ENCODE results near the gene FPR1. TPM values are rescaled to one million over a fixed set of nuclear protein-coding genes. Genes with fewer than 3 reads are reported as not detected.

FPR1 gene
- total RNA-seq, 4 donors from 2014 or later: 1.5 to 4.4 TPM; not detected in 2

- intact Hi-C loops (cut with DNase I; ENCODE audit: low total_unique reads) (loop anchor here (10.0 kb wide), 1 partner anchor 58 kb away; no protein-coding TSS in a partner anchor), in situ Hi-C loops (cut with MboI; ENCODE audit: low pct_ligation_motif_present in 1 of 4, low pct_unique_long_range_greater_than_20kb in 1 of 4, low sequenced_read_pairs in 3 of 4) (no loop called here)
- TF ChIP-seq CTCF (IDR thresholded peaks at IDR 0.05) (no peak), POLR2A (IDR thresholded peaks at IDR 0.05) (no peak)
- H3K27me3 ChIP-seq: peaks cover 72% of the 10 kb centered on the region
- H3K36me3 ChIP-seq: no peaks in the 10 kb centered on the region
- peaks cover 0 to 7% (median 3%) of the 10 kb centered on the region in 4 donors for H3K4me1 ChIP-seq
- H3K27ac ChIP-seq: no peak overlapping the region
- WGBS, 2 donors (ENCODE audit: low coverage in 1 of 2): 55 to 68% methylated on average over 2 of the region's 2 CpGs
- no peak for DNase-seq
- no peaks in the 10 kb centered on the region for H3K9me3 ChIP-seq
- no peak overlapping the region for H3K4me3 ChIP-seq
Observed at GRCh38 chr19:51722492-51722891, 29.2 kb downstream of the FPR1 start.

GRCh38 chr19:51721905-51722304 is 29.8 kb downstream of the FPR1 start:
- H3K27me3 ChIP-seq: peaks cover 70% of the 10 kb centered on the region
- H3K36me3 ChIP-seq: no peaks in the 10 kb centered on the region
- intact Hi-C loops (cut with DNase I; ENCODE audit: low total_unique reads): loop anchor here (10.0 kb wide), 1 partner anchor 57 kb away; no protein-coding TSS in a partner anchor
- TF ChIP-seq EP300 (IDR thresholded peaks at IDR 0.05; ENCODE audit: low read depth): no peak
- no peak for TF ChIP-seq POLR2AphosphoS5 (IDR thresholded peaks at IDR 0.05)
- no peak for TF ChIP-seq CTCF (IDR thresholded peaks at IDR 0.05)
- TF ChIP-seq POLR2A (IDR thresholded peaks at IDR 0.05): no peak
- no peaks in the 10 kb centered on the region for H3K9me3 ChIP-seq
- no peak overlapping the region for H3K4me3 ChIP-seq
- H3K27ac ChIP-seq: no peak overlapping the region
- peaks cover 0 to 7% (median 3%) of the 10 kb centered on the region in 4 donors for H3K4me1 ChIP-seq
- in situ Hi-C loops (cut with MboI; ENCODE audit: low pct_ligation_motif_present in 1 of 4, low pct_unique_long_range_greater_than_20kb in 1 of 4, low sequenced_read_pairs in 3 of 4): no loop called here
- 54 to 66% methylated on average over 7 of the region's 7 CpGs for WGBS, 2 donors (ENCODE audit: low coverage in 1 of 2)
- DNase-seq: no peak

- no peak for DNase-seq
- 40% methylated on average over 68 of the region's 83 CpGs; no CpG with 5 or more reads in 1 of the 2 donors for WGBS, 2 donors (ENCODE audit: low coverage in 1 of 2)
- Histone ChIP-seq H3K4me3 (peak overlapping the region in 1 of 4 donors; percentile 19), H3K4me1 (peaks cover 0 to 7% (median 3%) of the 10 kb centered on the region in 4 donors), H3K36me3 (no peaks in the 10 kb centered on the region), H3K27me3 (peaks cover 55% of the 10 kb centered on the region), H3K27ac (no peak overlapping the region), H3K9me3 (no peaks in the 10 kb centered on the region)
- TF ChIP-seq POLR2A (IDR thresholded peaks at IDR 0.05) (no peak), EP300 (IDR thresholded peaks at IDR 0.05; ENCODE audit: low read depth) (no peak), POLR2AphosphoS5 (IDR thresholded peaks at IDR 0.05) (no peak), CTCF (IDR thresholded peaks at IDR 0.05) (no peak)
- intact Hi-C loops (cut with DNase I; ENCODE audit: low total_unique reads) (no loop called here), in situ Hi-C loops (cut with MboI; ENCODE audit: low pct_ligation_motif_present in 1 of 4, low pct_unique_long_range_greater_than_20kb in 1 of 4, low sequenced_read_pairs in 3 of 4) (no loop called here)
Observed at GRCh38 chr19:51719251-51719988, 32.3 kb downstream of the FPR1 start.

GRCh38 chr19:51716925-51717324 is 34.8 kb downstream of the FPR1 start:
- Histone ChIP-seq H3K4me1 (peaks cover 0 to 7% (median 3%) of the 10 kb centered on the region in 4 donors), H3K9me3 (no peaks in the 10 kb centered on the region), H3K27me3 (peaks cover 41% of the 10 kb centered on the region), H3K27ac (no peak overlapping the region), H3K4me3 (no peak overlapping the region), H3K36me3 (no peaks in the 10 kb centered on the region)
- intact Hi-C loops (cut with DNase I; ENCODE audit: low total_unique reads) (no loop called here), in situ Hi-C loops (cut with MboI; ENCODE audit: low pct_ligation_motif_present in 1 of 4, low pct_unique_long_range_greater_than_20kb in 1 of 4, low sequenced_read_pairs in 3 of 4) (no loop called here)
- TF ChIP-seq POLR2A (IDR thresholded peaks at IDR 0.05) (no peak), POLR2AphosphoS5 (IDR thresholded peaks at IDR 0.05) (no peak), EP300 (IDR thresholded peaks at IDR 0.05; ENCODE audit: low read depth) (no peak), CTCF (IDR thresholded peaks at IDR 0.05) (no peak)
- WGBS, 2 donors (ENCODE audit: low coverage in 1 of 2): 84% methylated on average over 11 of the region's 11 CpGs; no CpG with 5 or more reads in 1 of the 2 donors
- no peak for DNase-seq

All from transverse colon (tissue), 4 donors.